Neural cell (in vitro differentiated cells): ENCODE results near the gene PARVG. TPM values are rescaled to one million over a fixed set of nuclear protein-coding genes. Genes with fewer than 3 reads are reported as not detected.

Experiments used
- H2AFZ ChIP-seq: fragments of 200-600, 300-800 bp; sonication (generic), shearing (Covaris generic); 2 replicates; pipeline ENCODE4 v1.6.0; 2014; ENCODE audit warnings: low read depth, mild to moderate bottlenecking, antibody characterized with exemption, low read length, moderate library complexity
- H3F3A ChIP-seq: fragments of 200-600 bp; shearing (Covaris generic); 2 replicates; pipeline ENCODE4 v1.6.1; 2016; ENCODE audit warnings: mild to moderate bottlenecking, moderate library complexity, mixed read lengths, antibody characterized with exemption, low read length; ENCODE audit not compliant: insufficient read depth, poor library complexity, severe bottlenecking
- H3K27ac ChIP-seq: fragments of 200-600, 300-800 bp; sonication (generic), shearing (Covaris generic); 2 replicates; pipeline ENCODE4 v1.5.1; 2014; ENCODE audit warnings: mild to moderate bottlenecking, low read length, moderate library complexity
- H3K27me3 ChIP-seq: fragments of 300-800, 200-600 bp; sonication (generic), shearing (Covaris generic); 2 replicates; pipeline ENCODE4 v1.6.0; 2014; ENCODE audit warnings: mild to moderate bottlenecking, low read depth, low read length, moderate library complexity; ENCODE audit not compliant: insufficient read depth
- H3K36me3 ChIP-seq: fragments of 300-800, 200-600 bp; sonication (generic), shearing (Covaris generic); 2 replicates; pipeline ENCODE4 v1.5.1; 2014; ENCODE audit warnings: mild to moderate bottlenecking, antibody characterized with exemption, low read length, moderate library complexity; ENCODE audit not compliant: insufficient read depth
- H3K4me2 ChIP-seq: fragments of 300-800, 200-600 bp; sonication (generic), shearing (Covaris generic); 2 replicates; pipeline ENCODE4 v1.6.0; 2014; ENCODE audit warnings: mild to moderate bottlenecking, low read length
- H3K4me3 ChIP-seq: fragments of 300-800, 200-600 bp; sonication (generic), shearing (Covaris generic); 2 replicates; pipeline ENCODE4 v1.5.1; 2014; ENCODE audit warnings: mild to moderate bottlenecking, low read length, moderate library complexity
- H3K79me2 ChIP-seq: fragments of 200-600 bp; shearing (Covaris generic); replicated peaks from 2 replicates; pipeline ENCODE4 v1.6.0; 2014; ENCODE audit warnings: mild to moderate bottlenecking, low read length, moderate library complexity; ENCODE audit not compliant: insufficient read depth
- H3K9ac ChIP-seq: fragments of 300-800, 200-600 bp; sonication (generic), shearing (Covaris generic); 2 replicates; pipeline ENCODE4 v1.6.1; 2016; ENCODE audit warnings: mild to moderate bottlenecking, low read length, mixed read lengths
- H3K9me2 ChIP-seq: fragments of 200-600 bp; shearing (Covaris generic); 2 replicates; pipeline ENCODE4 v1.6.1; 2016; ENCODE audit warnings: mild to moderate bottlenecking, low read length, mixed read lengths; ENCODE audit not compliant: insufficient read depth
- H3K9me3 ChIP-seq: fragments of 200-600, 300-800 bp; sonication (generic), shearing (Covaris generic); 2 replicates; pipeline ENCODE4 v1.6.1; 2016; ENCODE audit warnings: mild to moderate bottlenecking, mixed run types, low read length, moderate library complexity, mixed read lengths
- H4K20me1 ChIP-seq: fragments of 200-600 bp; shearing (Covaris generic); 2 replicates; pipeline ENCODE4 v1.6.1; 2016; ENCODE audit warnings: mild to moderate bottlenecking, mixed run types; ENCODE audit not compliant: insufficient read depth
- CTCF ChIP-seq: fragments of 450-650 bp; IDR thresholded peaks from 2 replicates; pipeline ENCODE4 v1.5.1; 2014; ENCODE audit warnings: antibody characterized with exemption, mild to moderate bottlenecking, moderate library complexity; ENCODE audit not compliant: poor library complexity, severe bottlenecking
- EP300 ChIP-seq: fragments of 450-650 bp; conservative IDR thresholded peaks from 2 replicates; pipeline ENCODE4 v1.6.1; 2014; ENCODE audit warnings: antibody characterized with exemption, mild to moderate bottlenecking, moderate library complexity; ENCODE audit not compliant: poor library complexity, severe bottlenecking
- EZH2 ChIP-seq: fragments of 200-600, 300-800 bp; shearing (Covaris generic), sonication (generic); IDR thresholded peaks from 2 replicates; pipeline ENCODE4 v1.6.1; 2014; ENCODE audit warnings: antibody characterized with exemption, low read length, borderline replicate concordance, mild to moderate bottlenecking; ENCODE audit not compliant: insufficient read depth, poor library complexity, severe bottlenecking
- MXI1 ChIP-seq: fragments of 450-650 bp; conservative IDR thresholded peaks from 2 replicates; pipeline ENCODE4 v1.6.1; 2014; ENCODE audit warnings: antibody characterized with exemption, mild to moderate bottlenecking; ENCODE audit not compliant: poor library complexity, severe bottlenecking
- POLR2AphosphoS5 ChIP-seq: IDR thresholded peaks from 2 replicates; pipeline ENCODE4 v1.6.1; 2012
- RAD21 ChIP-seq: fragments of 450-650 bp; conservative IDR thresholded peaks from 2 replicates; pipeline ENCODE4 v1.6.1; 2014; ENCODE audit warnings: antibody characterized with exemption, mild to moderate bottlenecking, moderate library complexity
- REST ChIP-seq: IDR thresholded peaks from 2 replicates; pipeline ENCODE4 v1.6.1; 2012; ENCODE audit warnings: borderline replicate concordance
- SMC3 ChIP-seq: fragments of 450-650 bp; conservative IDR thresholded peaks from 2 replicates; pipeline ENCODE4 v1.6.1; 2014; ENCODE audit warnings: antibody characterized with exemption, mild to moderate bottlenecking, moderate library complexity; ENCODE audit not compliant: poor library complexity
- TAF1 ChIP-seq: IDR thresholded peaks from 2 replicates; pipeline ENCODE4 v1.6.1; 2012; ENCODE audit warnings: low read depth
- polyA plus RNA-seq: library from polyadenylated mRNA; depleted of rRNA; stranded (reverse); fragments of >200 nt; gene quantifications from 2 replicates; pipeline ENCODE4 v1.2.3, GENCODE V29; 2014

PARVG gene
- polyA plus RNA-seq, 1 donor from 2014 or later = not detected

GRCh38 chr22:44201665-44202064 is 20.9 kb downstream of the PARVG start:
- no peak overlapping the region for H3K4me2 ChIP-seq
- no peaks in the 10 kb centered on the region for H4K20me1 ChIP-seq
- H3K36me3 ChIP-seq = no peaks in the 10 kb centered on the region
- no peaks in the 10 kb centered on the region for H3K27me3 ChIP-seq
- no peak overlapping the region for H3K9ac ChIP-seq
- no peaks in the 10 kb centered on the region for H3K79me2 ChIP-seq
- H3K4me3 ChIP-seq = no peak overlapping the region
- no peaks in the 10 kb centered on the region for H3F3A ChIP-seq
- H3K9me2 ChIP-seq = no peaks in the 10 kb centered on the region
- H3K9me3 ChIP-seq = no peaks in the 10 kb centered on the region
- TF ChIP-seq REST (no peak), RAD21 (no peak), EZH2 (no peak), SMC3 (no peak), POLR2AphosphoS5 (no peak), CTCF (no peak), TAF1 (no peak)
- no peak overlapping the region for H3K27ac ChIP-seq
- no peak overlapping the region for H2AFZ ChIP-seq

GRCh38 chr22:44202261-44202789 is 21.6 kb downstream of the PARVG start:
- Histone ChIP-seq H2AFZ (no peak overlapping the region), H3K27ac (no peak overlapping the region), H3K9me3 (no peaks in the 10 kb centered on the region), H3K4me2 (no peak overlapping the region), H3K9me2 (no peaks in the 10 kb centered on the region), H3F3A (no peaks in the 10 kb centered on the region), H4K20me1 (no peaks in the 10 kb centered on the region), H3K27me3 (no peaks in the 10 kb centered on the region), H3K36me3 (no peaks in the 10 kb centered on the region), H3K9ac (no peak overlapping the region), H3K79me2 (no peaks in the 10 kb centered on the region), H3K4me3 (no peak overlapping the region)
- no peak for TF ChIP-seq TAF1
- TF ChIP-seq MXI1 = no peak
- TF ChIP-seq REST = no peak
- no peak for TF ChIP-seq EP300
- no peak for TF ChIP-seq SMC3
- TF ChIP-seq EZH2 = no peak
- no peak for TF ChIP-seq RAD21
- no peak for TF ChIP-seq CTCF
- no peak for TF ChIP-seq POLR2AphosphoS5
